C4-2B (cell line): ENCODE measurements around the gene CABP5.

ENCODE experiments used
- H3K27ac ChIP-seq: fragments of 450-650 bp; 2 replicates; pipeline ENCODE4 v1.5.1; 2017
- ZFX ChIP-seq: fragments of 450-650 bp; IDR thresholded peaks from 2 replicates; pipeline ENCODE4 v1.6.1; 2017
- TF ChIP-seq, protein P1 (sequence below): fragments of 450-650 bp; conservative IDR thresholded peaks from 2 replicates; pipeline ENCODE4 v1.5.1; 2017; ENCODE audit warnings: mild to moderate bottlenecking

Gene CABP5

DNA sequence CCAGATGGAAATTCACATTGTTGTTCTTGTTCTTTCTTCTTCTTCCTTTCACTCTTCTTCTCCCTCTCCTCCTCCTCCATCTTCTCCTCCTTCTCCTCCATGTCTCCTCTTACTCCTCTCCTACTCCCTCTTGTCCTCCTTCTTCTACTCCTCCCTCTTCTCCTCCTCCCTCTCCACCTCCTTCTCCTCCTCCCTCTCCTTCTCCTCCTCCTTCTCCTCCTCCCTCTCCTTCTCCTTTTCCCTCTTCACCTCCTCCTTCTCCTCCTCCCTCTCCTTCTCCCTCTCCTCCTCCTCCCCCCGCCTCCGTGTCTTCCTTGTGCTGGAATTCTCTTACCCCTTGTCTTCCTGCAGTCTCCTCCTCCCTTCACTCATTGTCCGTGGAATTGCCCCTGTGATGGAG is 18.4 kb downstream of the CABP5 start:
- no peak overlapping the region for H3K27ac ChIP-seq
- no peak for TF ChIP-seq ZFX
- TF ChIP-seq, protein P1, sequence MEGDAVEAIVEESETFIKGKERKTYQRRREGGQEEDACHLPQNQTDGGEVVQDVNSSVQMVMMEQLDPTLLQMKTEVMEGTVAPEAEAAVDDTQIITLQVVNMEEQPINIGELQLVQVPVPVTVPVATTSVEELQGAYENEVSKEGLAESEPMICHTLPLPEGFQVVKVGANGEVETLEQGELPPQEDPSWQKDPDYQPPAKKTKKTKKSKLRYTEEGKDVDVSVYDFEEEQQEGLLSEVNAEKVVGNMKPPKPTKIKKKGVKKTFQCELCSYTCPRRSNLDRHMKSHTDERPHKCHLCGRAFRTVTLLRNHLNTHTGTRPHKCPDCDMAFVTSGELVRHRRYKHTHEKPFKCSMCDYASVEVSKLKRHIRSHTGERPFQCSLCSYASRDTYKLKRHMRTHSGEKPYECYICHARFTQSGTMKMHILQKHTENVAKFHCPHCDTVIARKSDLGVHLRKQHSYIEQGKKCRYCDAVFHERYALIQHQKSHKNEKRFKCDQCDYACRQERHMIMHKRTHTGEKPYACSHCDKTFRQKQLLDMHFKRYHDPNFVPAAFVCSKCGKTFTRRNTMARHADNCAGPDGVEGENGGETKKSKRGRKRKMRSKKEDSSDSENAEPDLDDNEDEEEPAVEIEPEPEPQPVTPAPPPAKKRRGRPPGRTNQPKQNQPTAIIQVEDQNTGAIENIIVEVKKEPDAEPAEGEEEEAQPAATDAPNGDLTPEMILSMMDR: no peak

DNA sequence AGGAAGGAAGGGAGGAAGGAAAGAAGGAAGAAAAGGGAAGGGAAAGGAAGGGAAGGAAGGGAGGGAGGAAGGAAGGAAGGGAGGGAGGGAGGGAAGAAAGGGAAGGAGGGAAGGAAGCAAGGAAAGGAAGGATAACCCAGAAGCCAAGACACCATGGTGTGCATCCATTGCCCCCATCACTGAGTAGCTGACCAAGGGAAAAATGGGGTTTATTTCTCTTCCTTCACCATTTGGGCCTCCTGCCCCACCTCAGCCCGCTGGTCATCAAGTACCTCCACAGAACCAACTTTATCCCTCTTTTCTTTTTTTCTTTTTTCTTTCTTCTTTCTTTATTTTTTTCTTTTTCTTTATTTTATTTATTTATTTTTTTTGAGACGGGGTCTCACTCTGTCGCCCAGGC is 20.4 kb downstream of the CABP5 start:
- TF ChIP-seq, protein P1: no peak
- no peak for TF ChIP-seq ZFX
- no peak overlapping the region for H3K27ac ChIP-seq

DNA sequence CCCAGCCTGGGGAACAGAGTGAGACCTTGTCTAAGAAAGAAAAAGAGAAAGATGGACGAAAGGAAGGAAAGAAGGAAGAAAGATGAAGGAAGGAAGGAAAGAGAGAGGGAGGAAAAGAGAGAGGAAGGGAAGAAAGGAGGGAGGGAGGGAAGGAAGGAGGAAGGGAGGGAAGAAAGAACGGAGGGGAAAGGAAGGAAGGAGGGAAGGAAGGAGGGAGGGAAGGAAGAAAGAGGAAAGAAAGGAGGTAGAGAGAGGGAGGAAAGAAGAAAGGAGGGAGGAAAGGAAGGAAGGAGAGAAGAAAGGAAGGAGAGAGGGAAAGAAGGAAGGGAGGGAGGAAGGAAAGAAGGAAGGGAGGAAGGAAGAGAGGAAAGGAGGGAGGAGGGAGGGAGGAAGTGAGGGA is 20.9 kb downstream of the CABP5 start:
- H3K27ac ChIP-seq: no peak overlapping the region
- TF ChIP-seq, protein P1: no peak
- TF ChIP-seq ZFX: no peak

- no peak overlapping the region for H3K27ac ChIP-seq
- TF ChIP-seq ZFX: no peak
- TF ChIP-seq, protein P1: no peak
Observed at GRCh38 chr19:48020686-48021085, 23.2 kb downstream of the CABP5 start.

DNA sequence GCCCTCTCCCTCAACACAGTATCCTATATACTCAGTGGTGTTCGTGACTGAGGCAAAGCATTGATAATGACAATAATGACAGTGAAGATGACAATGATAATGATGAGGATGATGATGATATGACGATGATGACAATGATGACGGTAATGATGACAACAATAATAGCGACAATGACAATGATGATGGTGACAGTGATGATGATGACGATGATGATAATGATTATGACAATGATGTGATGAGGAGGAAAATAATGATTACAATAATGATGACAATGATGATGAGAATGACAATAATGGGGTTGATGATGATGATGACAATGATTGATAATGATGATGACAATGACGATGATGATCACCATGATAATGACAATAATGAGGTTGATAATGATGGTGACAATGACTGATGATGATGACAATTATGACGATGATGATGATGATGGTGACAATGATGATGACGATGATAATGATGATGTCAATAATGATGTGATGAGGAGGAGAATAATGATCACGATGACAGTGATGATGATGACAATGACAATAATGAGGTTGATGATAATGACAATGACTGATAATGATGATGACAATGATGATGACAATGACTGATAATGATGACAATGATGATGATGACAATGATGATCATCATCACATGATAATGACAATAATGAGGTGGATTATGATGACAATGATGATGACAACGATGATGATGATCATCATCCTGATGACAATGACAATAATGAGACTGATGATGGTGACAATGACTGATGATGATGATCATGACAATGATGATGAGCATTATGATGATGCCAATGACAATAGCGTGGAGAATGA is 32.7 kb downstream of the CABP5 start:
- H3K27ac ChIP-seq: no peak overlapping the region
- TF ChIP-seq, protein P1: no peak
- no peak for TF ChIP-seq ZFX

DNA sequence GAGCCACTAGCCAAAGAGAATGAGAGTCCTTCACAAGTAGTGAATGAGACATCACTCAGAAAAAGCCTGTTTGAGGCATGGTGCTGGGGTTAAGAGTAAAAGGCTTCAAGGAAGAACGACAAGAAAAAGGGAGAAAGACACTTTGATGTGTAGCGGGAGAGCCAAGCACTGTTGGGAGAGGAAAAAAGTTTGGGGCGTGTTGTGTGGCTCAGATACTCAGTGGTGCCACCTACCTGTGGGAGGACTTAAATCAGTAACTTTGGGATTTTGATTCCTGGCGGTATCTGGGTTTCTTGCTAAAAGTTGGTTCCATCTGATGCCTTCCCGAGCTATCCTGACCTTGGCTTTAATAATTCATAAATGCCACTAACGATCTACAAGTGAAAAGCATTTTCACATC is 37.1 kb downstream of the CABP5 start:
- H3K27ac ChIP-seq: no peak overlapping the region
- TF ChIP-seq, protein P1: peak; percentile 32
- TF ChIP-seq ZFX: no peak

GRCh38 chr19:48004236-48004635 is 39.6 kb downstream of the CABP5 start:
- H3K27ac ChIP-seq: no peak overlapping the region
- TF ChIP-seq, protein P1: no peak
- TF ChIP-seq ZFX: no peak
